Frontal cortex (tissue), 4 donors: ENCODE results near the gene CARD19. TPM values are rescaled to one million over a fixed set of nuclear protein-coding genes. Genes with fewer than 3 reads are reported as not detected.
"Not testable (repeated sequence)": the region's sequence is repeated elsewhere in the genome, so short reads cannot be mapped to it uniquely, and the experiment has no call there.

ENCODE experiments used
- DNase-seq, 2 donors: peaks; one replicate each; pipeline ENCODE4 v3.0.0; 2012; ENCODE audit warnings: low spot score in 2 of 2
- FAIRE-seq: peaks from 2 replicates; lab custom pipeline; 2012; peaks lifted over from hg19 to GRCh38; lab: Jason Lieb, UNC
- total RNA-seq: library from RNA; depleted of rRNA; stranded (reverse); fragments of >200 nt; gene quantifications from one replicate; pipeline ENCODE4 v1.2.3, GENCODE V29; 2014
- donor health status: control.
- donor health status: control.
- donor health status: control.

CARD19 gene
- total RNA-seq, 1 donor from 2014 or later, result 14.3 TPM

- DNase-seq (peak; percentile 56 to 86), FAIRE-seq (no peak)
These were observed 2.4 kb downstream of the CARD19 start for GRCh38 chr9:93098236-93098946.

GRCh38 chr9:93099551-93100275, 3.7 kb downstream of the CARD19 start:
- DNase-seq, result no peak
- no peak for FAIRE-seq

GRCh38 chr9:93100276-93100636, 4.2 kb downstream of the CARD19 start:
- FAIRE-seq, result no peak
- no peak for DNase-seq

GRCh38 chr9:93101086-93101485, 5.1 kb downstream of the CARD19 start:
- DNase-seq, result not testable (repeated sequence)

GRCh38 chr9:93105620-93106019, 9.6 kb downstream of the CARD19 start:
- DNase-seq (no peak), FAIRE-seq (no peak)

More at GRCh38 chr9:93101086-93101485, 5.1 kb downstream of the CARD19 start:
- not testable (repeated sequence) for FAIRE-seq

- no peak for DNase-seq
- no peak for FAIRE-seq
These were observed 11.3 kb downstream of the CARD19 start for GRCh38 chr9:93107151-93107824.

GRCh38 chr9:93107825-93108161, 11.8 kb downstream of the CARD19 start:
- DNase-seq (no peak), FAIRE-seq (no peak)

GRCh38 chr9:93108291-93109041, 12.4 kb downstream of the CARD19 start:
- no peak for DNase-seq
- no peak for FAIRE-seq

- no peak for DNase-seq
- no peak for FAIRE-seq
These were observed 14.4 kb downstream of the CARD19 start for GRCh38 chr9:93110311-93110855.

- DNase-seq, result no peak
- no peak for FAIRE-seq
These were observed 15.0 kb downstream of the CARD19 start for GRCh38 chr9:93111001-93111370.

GRCh38 chr9:93111371-93112115, 15.5 kb downstream of the CARD19 start:
- FAIRE-seq (no peak), DNase-seq (no peak)

- no peak for FAIRE-seq
- no peak for DNase-seq
These were observed 16.3 kb downstream of the CARD19 start for GRCh38 chr9:93112116-93112863.

- DNase-seq, result no peak
These were observed 16.9 kb downstream of the CARD19 start for GRCh38 chr9:93112864-93113389.

GRCh38 chr9:93114169-93114983, 18.4 kb downstream of the CARD19 start:
- DNase-seq, result no peak
- no peak for FAIRE-seq

More at GRCh38 chr9:93112864-93113389, 16.9 kb downstream of the CARD19 start:
- no peak for FAIRE-seq

- DNase-seq (no peak), FAIRE-seq (no peak)
These were observed 18.9 kb downstream of the CARD19 start for GRCh38 chr9:93114984-93115335.

GRCh38 chr9:93115486-93116071, 19.6 kb downstream of the CARD19 start:
- DNase-seq, result no peak
- FAIRE-seq, result no peak
